MG63 (cell line): ENCODE results near the gene PPDPF. TPM values are rescaled to one million over a fixed set of nuclear protein-coding genes. Genes with fewer than 3 reads are reported as not detected.

ENCODE experiments used
- DNase-seq: peaks from one replicate; pipeline ENCODE4 v3.0.0-alpha.2; 2020
- H3K27me3 ChIP-seq: fragments of 250-450 bp; sonication (Bioruptor Pico); 2 replicates; pipeline ENCODE4 v1.5.1; 2020; ENCODE audit warnings: mild to moderate bottlenecking, moderate library complexity
- H3K36me3 ChIP-seq: fragments of 250-450 bp; sonication (Bioruptor Pico); 2 replicates; pipeline ENCODE4 v1.5.1; 2020; ENCODE audit warnings: mild to moderate bottlenecking, moderate library complexity
- H3K4me3 ChIP-seq: fragments of 250-450 bp; sonication (Bioruptor Pico); 2 replicates; pipeline ENCODE4 v1.5.1; 2020; ENCODE audit warnings: mild to moderate bottlenecking, moderate library complexity
- H3K9me3 ChIP-seq: fragments of 250-450 bp; sonication (Bioruptor Pico); 2 replicates; pipeline ENCODE4 v1.5.1; 2020; ENCODE audit warnings: mild to moderate bottlenecking, moderate library complexity
- total RNA-seq: library from RNA; depleted of rRNA; stranded (reverse); fragments of >200 nt; shearing (Covaris generic); gene quantifications from 2 replicates; pipeline ENCODE4 v1.2.3, GENCODE V29; 2014; ENCODE audit warnings: low replicate concordance

Gene PPDPF
- total RNA-seq, 1 experiment from 2014 or later: 21.4 TPM

- DNase-seq: no peak
- no peaks in the 10 kb centered on the region for H3K27me3 ChIP-seq
- H3K4me3 ChIP-seq: no peak overlapping the region
- no peaks in the 10 kb centered on the region for H3K36me3 ChIP-seq
- no peaks in the 10 kb centered on the region for H3K9me3 ChIP-seq
Measured at GRCh38 chr20:63484651-63485403, 35.7 kb upstream of the PPDPF start.

- DNase-seq: no peak
- Histone ChIP-seq H3K36me3 (no peaks in the 10 kb centered on the region), H3K9me3 (no peaks in the 10 kb centered on the region), H3K4me3 (no peak overlapping the region), H3K27me3 (no peaks in the 10 kb centered on the region)
Measured at GRCh38 chr20:63486300-63486855, 34.2 kb upstream of the PPDPF start.

- Histone ChIP-seq H3K9me3 (no peaks in the 10 kb centered on the region), H3K36me3 (no peaks in the 10 kb centered on the region), H3K27me3 (no peaks in the 10 kb centered on the region), H3K4me3 (no peak overlapping the region)
- DNase-seq: no peak
Measured at GRCh38 chr20:63487116-63487764, 33.3 kb upstream of the PPDPF start.

- no peak for DNase-seq
- Histone ChIP-seq H3K27me3 (no peaks in the 10 kb centered on the region), H3K36me3 (no peaks in the 10 kb centered on the region), H3K4me3 (no peak overlapping the region), H3K9me3 (no peaks in the 10 kb centered on the region)
Measured at GRCh38 chr20:63487781-63488241, 32.8 kb upstream of the PPDPF start.

GRCh38 chr20:63488315-63489251, 32.0 kb upstream of the PPDPF start:
- no peak overlapping the region for H3K4me3 ChIP-seq
- no peak for DNase-seq
- H3K36me3 ChIP-seq: no peaks in the 10 kb centered on the region
- no peaks in the 10 kb centered on the region for H3K9me3 ChIP-seq
- H3K27me3 ChIP-seq: no peaks in the 10 kb centered on the region

GRCh38 chr20:63490416-63490815, 30.1 kb upstream of the PPDPF start:
- Histone ChIP-seq H3K36me3 (no peaks in the 10 kb centered on the region; the same call in 1 of the 2 replicates), H3K4me3 (no peak overlapping the region), H3K27me3 (no peaks in the 10 kb centered on the region), H3K9me3 (no peaks in the 10 kb centered on the region)
- DNase-seq: no peak

GRCh38 chr20:63491078-63491477, 29.5 kb upstream of the PPDPF start:
- no peak for DNase-seq

GRCh38 chr20:63491635-63492230, 28.8 kb upstream of the PPDPF start:
- Histone ChIP-seq H3K36me3 (no peaks in the 10 kb centered on the region; the same call in 1 of the 2 replicates), H3K4me3 (no peak overlapping the region), H3K27me3 (no peaks in the 10 kb centered on the region), H3K9me3 (no peaks in the 10 kb centered on the region)
- DNase-seq: no peak

More at GRCh38 chr20:63491078-63491477, 29.5 kb upstream of the PPDPF start:
- H3K4me3 ChIP-seq: no peak overlapping the region
- H3K27me3 ChIP-seq: no peaks in the 10 kb centered on the region
- H3K36me3 ChIP-seq: no peaks in the 10 kb centered on the region; the same call in 1 of the 2 replicates
- H3K9me3 ChIP-seq: no peaks in the 10 kb centered on the region

GRCh38 chr20:63492518-63492917, 28.0 kb upstream of the PPDPF start:
- Histone ChIP-seq H3K4me3 (no peak overlapping the region), H3K9me3 (no peaks in the 10 kb centered on the region)
- no peak for DNase-seq

GRCh38 chr20:63492982-63493381, 27.6 kb upstream of the PPDPF start:
- no peak for DNase-seq
- no peaks in the 10 kb centered on the region; the same call in none of the 2 replicates for H3K36me3 ChIP-seq
- H3K4me3 ChIP-seq: no peak overlapping the region
- H3K9me3 ChIP-seq: no peaks in the 10 kb centered on the region
- no peaks in the 10 kb centered on the region for H3K27me3 ChIP-seq

More at GRCh38 chr20:63492518-63492917, 28.0 kb upstream of the PPDPF start:
- Histone ChIP-seq H3K27me3 (no peaks in the 10 kb centered on the region), H3K36me3 (no peaks in the 10 kb centered on the region; the same call in none of the 2 replicates)

GRCh38 chr20:63493563-63494020, 27.0 kb upstream of the PPDPF start:
- Histone ChIP-seq H3K27me3 (no peaks in the 10 kb centered on the region), H3K4me3 (no peak overlapping the region), H3K36me3 (no peaks in the 10 kb centered on the region; the same call in none of the 2 replicates), H3K9me3 (no peaks in the 10 kb centered on the region)
- no peak for DNase-seq

GRCh38 chr20:63494084-63494419, 26.5 kb upstream of the PPDPF start:
- no peak for DNase-seq
- Histone ChIP-seq H3K27me3 (no peaks in the 10 kb centered on the region), H3K9me3 (no peaks in the 10 kb centered on the region), H3K4me3 (no peak overlapping the region), H3K36me3 (no peaks in the 10 kb centered on the region; the same call in none of the 2 replicates)

- Histone ChIP-seq H3K36me3 (no peaks in the 10 kb centered on the region; the same call in none of the 2 replicates), H3K4me3 (no peak overlapping the region), H3K27me3 (no peaks in the 10 kb centered on the region), H3K9me3 (no peaks in the 10 kb centered on the region)
- DNase-seq: no peak
Measured at GRCh38 chr20:63494420-63495166, 26.0 kb upstream of the PPDPF start.

GRCh38 chr20:63495167-63495720, 25.3 kb upstream of the PPDPF start:
- DNase-seq: no peak

More at GRCh38 chr20:63495167-63495720, 25.3 kb upstream of the PPDPF start:
- Histone ChIP-seq H3K9me3 (no peaks in the 10 kb centered on the region), H3K36me3 (no peaks in the 10 kb centered on the region; the same call in none of the 2 replicates), H3K4me3 (no peak overlapping the region), H3K27me3 (no peaks in the 10 kb centered on the region)
